GM23338 (cell line): ENCODE data around the gene DRGX. TPM values are rescaled to one million over a fixed set of nuclear protein-coding genes. Genes with fewer than 3 reads are reported as not detected.

Experiments
- ATAC-seq: fragments of 200-7000 bp; cut with Tn5 transposase; 3 replicates; pipeline ENCODE4 v1.9.1; 2020
- DNase-seq: peaks from one replicate; pipeline ENCODE4 v3.0.0-alpha.2; 2015; ENCODE audit warnings: low spot score
- H2AFZ ChIP-seq: fragments of 200-600 bp; sonication (generic); 2 replicates; pipeline ENCODE4 v1.8.0; 2016; ENCODE audit warnings: antibody characterized with exemption, mild to moderate bottlenecking, moderate library complexity
- H3F3A ChIP-seq: fragments of 200-600 bp; sonication (generic); replicated peaks from 2 replicates; pipeline ENCODE4 v1.8.0; 2017; ENCODE audit warnings: antibody characterized with exemption, mixed run types, low read depth
- H3K27ac ChIP-seq: fragments of 200-600 bp; sonication (generic); 2 replicates; pipeline ENCODE4 v1.6.1; 2016; ENCODE audit warnings: low read depth
- H3K27me3 ChIP-seq: fragments of 200-600 bp; sonication (generic); 2 replicates; pipeline ENCODE4 v1.8.0; 2016; ENCODE audit warnings: mild to moderate bottlenecking, mixed run types, moderate library complexity; ENCODE audit not compliant: insufficient read depth
- H3K36me3 ChIP-seq: fragments of 200-600 bp; sonication (generic); 2 replicates; pipeline ENCODE4 v1.8.0; 2016; ENCODE audit warnings: mild to moderate bottlenecking; ENCODE audit not compliant: insufficient read depth
- H3K4me1 ChIP-seq: fragments of 200-600 bp; sonication (generic); 2 replicates; pipeline ENCODE4 v1.8.0; 2016; ENCODE audit warnings: mild to moderate bottlenecking, moderate library complexity; ENCODE audit not compliant: insufficient read depth
- H3K4me2 ChIP-seq: fragments of 200-600 bp; sonication (generic); 2 replicates; pipeline ENCODE4 v1.7.1; 2017; ENCODE audit warnings: mixed run types
- H3K4me3 ChIP-seq: fragments of 200-600 bp; sonication (generic); 2 replicates; pipeline ENCODE4 v1.6.1; 2016; ENCODE audit warnings: mixed run types
- H3K79me2 ChIP-seq: fragments of 200-600 bp; sonication (generic); replicated peaks from 2 replicates; pipeline ENCODE4 v1.8.0; 2017; ENCODE audit warnings: mild to moderate bottlenecking; ENCODE audit not compliant: insufficient read depth
- H3K9me2 ChIP-seq: fragments of 200-600 bp; sonication (generic); 2 replicates; pipeline ENCODE4 v1.8.0; 2017; ENCODE audit not compliant: insufficient read depth
- H4K20me1 ChIP-seq: fragments of 200-600 bp; sonication (generic); replicated peaks from 2 replicates; pipeline ENCODE4 v1.8.0; 2017; ENCODE audit warnings: mild to moderate bottlenecking; ENCODE audit not compliant: insufficient read depth
- H3K27ac Mint-ChIP-seq: 2 replicates; pipeline ENCODE4 v1.8.0; 2020; ENCODE audit warnings: inconsistent platforms, mild to moderate bottlenecking, moderate library complexity, mixed read lengths
- H3K27me3 Mint-ChIP-seq: 3 replicates; pipeline ENCODE4 v1.8.0; 2022; ENCODE audit warnings: low read depth, mild to moderate bottlenecking, moderate library complexity, mixed read lengths, inconsistent platforms; ENCODE audit not compliant: insufficient read depth, poor library complexity
- H3K36me3 Mint-ChIP-seq: 3 replicates; pipeline ENCODE4 v1.8.0; 2021; ENCODE audit warnings: low read depth, mild to moderate bottlenecking, inconsistent platforms, moderate library complexity, mixed read lengths
- H3K4me1 Mint-ChIP-seq: 3 replicates; pipeline ENCODE4 v1.8.0; 2020; ENCODE audit warnings: mild to moderate bottlenecking, inconsistent platforms, mixed read lengths
- H3K4me3 Mint-ChIP-seq: 3 replicates; pipeline ENCODE4 v1.8.0; 2021; ENCODE audit warnings: moderate library complexity, mild to moderate bottlenecking, inconsistent platforms, mixed read lengths
- H3K9me3 Mint-ChIP-seq: 3 replicates; pipeline ENCODE4 v1.8.0; 2020; ENCODE audit warnings: moderate library complexity, mild to moderate bottlenecking, inconsistent platforms, mixed read lengths
- CREB1 ChIP-seq: fragments of 250-450 bp; sonication (Bioruptor Pico); IDR thresholded peaks from 2 replicates; pipeline ENCODE4 v1.5.0; 2020; ENCODE audit warnings: low read depth, mild to moderate bottlenecking, moderate library complexity
- ETS1 ChIP-seq: IDR thresholded peaks from 2 replicates; pipeline ENCODE4 v1.6.1; 2016; ENCODE audit warnings: antibody characterized with exemption
- EZH2 ChIP-seq: fragments of 200-600 bp; sonication (generic); IDR thresholded peaks from one replicate; pipeline ENCODE4 v1.8.0; 2017; ENCODE audit warnings: antibody characterized with exemption, mild to moderate bottlenecking, low read depth; ENCODE audit not compliant: unreplicated experiment
- JUNB ChIP-seq: IDR thresholded peaks from one replicate; pipeline ENCODE4 v1.6.1; 2016; ENCODE audit warnings: antibody characterized with exemption; ENCODE audit not compliant: unreplicated experiment
- NANOG ChIP-seq: IDR thresholded peaks from 2 replicates; pipeline ENCODE4 v1.6.1; 2016; ENCODE audit warnings: antibody characterized with exemption, borderline replicate concordance
- REST ChIP-seq: IDR thresholded peaks from one replicate; pipeline ENCODE4 v1.6.1; 2018; ENCODE audit warnings: antibody characterized with exemption; ENCODE audit not compliant: unreplicated experiment
- STAT1 ChIP-seq: IDR thresholded peaks from one replicate; pipeline ENCODE4 v1.6.1; 2016; ENCODE audit warnings: antibody characterized with exemption; ENCODE audit not compliant: unreplicated experiment
- ZNF114 ChIP-seq: fragments of 250-450 bp; sonication (Bioruptor Pico); IDR thresholded peaks from 2 replicates; pipeline ENCODE4 v1.5.0; 2020; ENCODE audit warnings: mild to moderate bottlenecking, moderate library complexity
- ZNF331 ChIP-seq: fragments of 250-450 bp; sonication (Bioruptor Pico); IDR thresholded peaks from 2 replicates; pipeline ENCODE4 v1.5.0; 2020; ENCODE audit warnings: low read depth, mild to moderate bottlenecking, moderate library complexity
- ZNF462 ChIP-seq: fragments of 250-450 bp; sonication (Bioruptor Pico); IDR thresholded peaks from 2 replicates; pipeline ENCODE4 v1.5.0; 2020; ENCODE audit warnings: mild to moderate bottlenecking, moderate library complexity
- polyA plus RNA-seq: library from polyadenylated mRNA; unstranded; fragments of >200 nt; fragmentation: Nextera tagmentation; extraction: Ambion mirVana; gene quantifications from 2 replicates; pipeline ENCODE4 v1.2.1, GENCODE V29; 2016
- total RNA-seq: library from RNA; depleted of rRNA; stranded (reverse); fragments of >200 nt; shearing (Covaris generic); gene quantifications from 2 replicates; pipeline ENCODE4 v1.2.3, GENCODE V29; 2014
- TF ChIP-seq, protein P1 (sequence below), 2 experiments: fragments of 200-600 bp in 1 of 2; sonication (generic) in 1 of 2; conservative IDR thresholded peaks; 2 replicates each; pipeline versions ENCODE4 v1.5.1 to v1.6.1; 2016 to 2017; ENCODE audit warnings: antibody characterized with exemption in 2 of 2, low read depth in 2 of 2, mild to moderate bottlenecking in 2 of 2, moderate library complexity in 1 of 2

The DRGX gene
- total and polyA plus RNA-seq, 2 experiments from 2014 or later: not detected

DNA sequence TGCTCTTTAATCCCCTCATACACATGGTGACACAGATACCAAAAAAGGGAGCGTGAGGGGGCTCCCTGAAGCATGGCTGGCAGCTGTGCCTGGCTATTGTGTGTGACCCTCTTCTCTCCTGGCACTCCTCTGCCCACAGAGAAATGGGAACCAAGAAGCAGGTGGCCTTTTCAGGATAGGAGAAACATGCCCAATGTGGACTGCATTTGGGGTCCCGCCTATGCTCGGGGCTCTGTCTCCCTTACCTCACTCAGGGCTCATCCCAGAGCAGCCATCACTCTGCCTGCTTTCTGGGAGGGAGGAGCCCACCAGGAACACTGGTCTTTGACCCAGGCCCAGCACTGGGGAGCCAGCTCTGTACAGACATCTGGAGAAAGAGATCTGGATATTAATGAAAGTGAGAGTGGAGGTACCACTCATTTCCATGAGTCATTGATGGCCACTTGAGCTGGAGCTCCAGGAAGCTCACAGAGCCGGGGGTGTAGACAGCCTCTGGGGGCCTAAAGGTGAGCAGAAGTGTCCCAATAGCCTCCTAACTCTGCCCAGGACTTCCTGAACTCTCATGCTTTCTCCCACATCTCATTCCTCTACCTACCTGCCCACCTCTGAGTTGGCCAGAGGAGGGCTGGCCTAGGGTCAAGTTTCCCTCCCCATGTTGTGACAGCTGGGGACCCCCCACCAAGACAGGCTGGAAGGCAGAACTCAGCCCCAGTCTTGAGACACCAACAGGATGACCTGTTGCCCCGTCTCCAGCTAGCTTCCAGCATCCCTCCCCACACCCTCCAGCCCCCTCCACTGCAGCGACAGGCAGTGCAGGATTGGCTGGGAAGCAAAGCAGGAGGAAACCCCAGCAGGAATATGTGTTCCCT, 42.6 kb downstream of the DRGX start:
- Histone ChIP-seq H2AFZ (no peak overlapping the region), H3F3A (no peaks in the 10 kb centered on the region), H3K27me3 (no peaks in the 10 kb centered on the region), H3K27ac (no peak overlapping the region), H4K20me1 (no peaks in the 10 kb centered on the region), H3K4me3 (no peak overlapping the region), H3K79me2 (no peaks in the 10 kb centered on the region), H3K4me2 (no peak overlapping the region), H3K9me2 (0 out of 2 replicates have a peak, but pooled peaks cover 2% of the 10 kb centered on the region), H3K4me1 (no peaks in the 10 kb centered on the region), H3K36me3 (no peaks in the 10 kb centered on the region)
- no peak for DNase-seq
- Mint-ChIP-seq H3K4me1 (no peaks in the 10 kb centered on the region), H3K27me3 (no peaks in the 10 kb centered on the region), H3K36me3 (no peaks in the 10 kb centered on the region), H3K27ac (no peak overlapping the region), H3K4me3 (no peak overlapping the region), H3K9me3 (peaks cover 6% of the 10 kb centered on the region; the same call in 1 of the 3 replicates)
- ATAC-seq: no peak
- TF ChIP-seq ZNF114: no peak
- TF ChIP-seq EZH2: no peak
- no peak for TF ChIP-seq CREB1
- TF ChIP-seq REST: no peak
- no peak for TF ChIP-seq ETS1
- TF ChIP-seq STAT1: no peak
- no peak for TF ChIP-seq ZNF462 (CRISPR knock-in tag)
- no peak for TF ChIP-seq ZNF331 (CRISPR knock-in tag)
- TF ChIP-seq JUNB: no peak
- TF ChIP-seq NANOG: no peak
- TF ChIP-seq, protein P1, sequence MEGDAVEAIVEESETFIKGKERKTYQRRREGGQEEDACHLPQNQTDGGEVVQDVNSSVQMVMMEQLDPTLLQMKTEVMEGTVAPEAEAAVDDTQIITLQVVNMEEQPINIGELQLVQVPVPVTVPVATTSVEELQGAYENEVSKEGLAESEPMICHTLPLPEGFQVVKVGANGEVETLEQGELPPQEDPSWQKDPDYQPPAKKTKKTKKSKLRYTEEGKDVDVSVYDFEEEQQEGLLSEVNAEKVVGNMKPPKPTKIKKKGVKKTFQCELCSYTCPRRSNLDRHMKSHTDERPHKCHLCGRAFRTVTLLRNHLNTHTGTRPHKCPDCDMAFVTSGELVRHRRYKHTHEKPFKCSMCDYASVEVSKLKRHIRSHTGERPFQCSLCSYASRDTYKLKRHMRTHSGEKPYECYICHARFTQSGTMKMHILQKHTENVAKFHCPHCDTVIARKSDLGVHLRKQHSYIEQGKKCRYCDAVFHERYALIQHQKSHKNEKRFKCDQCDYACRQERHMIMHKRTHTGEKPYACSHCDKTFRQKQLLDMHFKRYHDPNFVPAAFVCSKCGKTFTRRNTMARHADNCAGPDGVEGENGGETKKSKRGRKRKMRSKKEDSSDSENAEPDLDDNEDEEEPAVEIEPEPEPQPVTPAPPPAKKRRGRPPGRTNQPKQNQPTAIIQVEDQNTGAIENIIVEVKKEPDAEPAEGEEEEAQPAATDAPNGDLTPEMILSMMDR (conservative IDR thresholded peaks at IDR 0.05; ENCODE audit: low read depth in 2 of 2): no peak
